ENCODE measurements around the gene ZFP30. TPM values are rescaled to one million over a fixed set of nuclear protein-coding genes. Genes with fewer than 3 reads are reported as not detected.

Gene ZFP30
- polyA plus RNA-seq, 1 of the 3 experiments (the other 2 are of a cell fraction) = 2.3 TPM

DNA sequence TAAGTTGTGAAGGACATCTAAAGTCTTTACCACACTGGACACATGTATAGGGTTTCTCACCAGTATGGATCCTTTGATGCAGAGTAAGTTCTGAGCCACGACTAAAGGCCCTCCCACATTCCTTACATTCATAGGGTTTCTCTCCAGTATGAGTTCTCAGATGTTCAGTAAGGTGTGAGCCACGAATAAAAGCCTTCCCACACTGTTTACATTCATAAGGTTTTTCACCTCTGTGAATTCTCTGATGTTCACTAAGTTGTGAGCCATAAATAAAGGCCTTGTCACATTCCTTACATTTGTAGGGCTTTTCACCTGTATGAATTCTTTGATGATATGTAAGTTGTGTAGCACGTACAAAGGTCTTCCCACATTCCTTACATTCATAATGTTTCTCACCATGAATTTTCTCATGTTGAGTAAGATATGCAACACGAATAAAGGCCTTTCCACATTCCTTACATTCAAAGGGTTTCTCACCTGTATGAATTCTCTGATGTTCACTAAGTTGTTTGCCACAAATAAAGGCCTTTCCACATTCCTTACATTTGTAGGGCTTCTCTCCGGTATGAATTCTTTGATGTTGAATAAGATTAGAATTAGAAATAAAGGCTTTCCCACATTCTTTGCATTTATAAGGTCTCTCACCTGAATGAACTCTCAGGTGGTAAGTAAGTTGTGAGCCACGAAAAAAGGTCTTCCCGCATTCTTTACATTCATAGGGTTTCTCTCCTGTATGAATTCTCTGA, 90.5 kb downstream of the ZFP30 start:
- WGBS (ENCODE audit: low lambda C conversion rate) = 61% methylated on average over 7 of the region's 7 CpGs
- Histone ChIP-seq H2AFZ (ENCODE audit: low read depth) (no peak overlapping the region), H3K4me2 (no peak overlapping the region), H3K4me3 (ENCODE audit: low read depth in 2 of 2, low read length in 1 of 2) (no peak overlapping the region; a peak in 1 of 4 replicates), H3K9me3 (peaks cover 62% of the 10 kb centered on the region), H4K20me1 (ENCODE audit: insufficient read depth) (no peaks in the 10 kb centered on the region), H3K27ac (ENCODE audit: low read depth in 2 of 2, low read length in 1 of 2) (no peak overlapping the region), H3K79me2 (ENCODE audit: insufficient read depth) (no peaks in the 10 kb centered on the region), H3K36me3 (replicated peaks in 1 of 2; ENCODE audit: control insufficient read depth in 1 of 2, insufficient read depth in 2 of 2, low read length in 1 of 2) (peaks cover 25 to 34% of the 10 kb centered on the region in 2 experiments), H3K9me2 (no peaks in the 10 kb centered on the region), H3K4me1 (ENCODE audit: control insufficient read depth in 1 of 2, insufficient read depth in 2 of 2, low read depth in 1 of 2, low read length in 1 of 2) (no peaks in the 10 kb centered on the region), H3K9ac (no peak overlapping the region), H3K27me3 (ENCODE audit: insufficient read depth) (no peaks in the 10 kb centered on the region), H3F3A (replicated peaks; ENCODE audit: insufficient read depth) (peaks cover 2% of the 10 kb centered on the region)
- TF ChIP-seq SIN3A (IDR thresholded peaks at IDR 0.05; ENCODE audit: borderline replicate concordance, low read depth, low read length) = no peak
- TF ChIP-seq PBX3 (IDR thresholded peaks at IDR 0.05) = no peak
- no peak for TF ChIP-seq FOSL2 (IDR thresholded peaks at IDR 0.05; ENCODE audit: borderline replicate concordance, low read depth)
- no peak for TF ChIP-seq POLR2AphosphoS5 (IDR thresholded peaks at IDR 0.05; ENCODE audit: low read depth, low read length)
- no peak for TF ChIP-seq USF2 (IDR thresholded peaks at IDR 0.05; ENCODE audit: borderline replicate concordance, low read depth, low read length)
- no peak for TF ChIP-seq TEAD4 (IDR thresholded peaks at IDR 0.05; ENCODE audit: borderline replicate concordance, insufficient read depth)
- no peak for TF ChIP-seq USF1 (IDR thresholded peaks at IDR 0.05; ENCODE audit: borderline replicate concordance, low read depth)
- CTCF ChIA-PET = no interaction called here
- DNase-seq = no peak
- POLR2A ChIA-PET = no interaction called here

Small RNA genes lying within 50 kb of the gene (small RNA-seq; reads per million reads assigned to genes)
- 0 to 4.7 (median 0) reads per million in 7 experiments for gene SELENOKP1

Other genes with a start within 250 kb of the ZFP30 start
- gene ZNF569, start 188.0 kb downstream of the ZFP30 start, polyA plus RNA-seq (2012; rRNA removed) = 2.0 and 2.5 TPM in 2 replicates
- gene ZNF570, start 186.1 kb downstream of the ZFP30 start, polyA plus RNA-seq (2012; rRNA removed) = 1.5 and 2.3 TPM in 2 replicates
- gene ZNF793, start 148.5 kb downstream of the ZFP30 start, polyA plus RNA-seq (2012; rRNA removed) = 2.3 and 4.1 TPM in 2 replicates
- 1.1 and 3.0 TPM in 2 replicates for gene ZNF571, start 60.7 kb downstream of the ZFP30 start, polyA plus RNA-seq (2012; rRNA removed)
- gene ZNF540, start 60.6 kb downstream of the ZFP30 start, polyA plus RNA-seq (2012; rRNA removed) = 0.08 TPM in 2 replicates
- gene ZNF607, start 64.3 kb upstream of the ZFP30 start, polyA plus RNA-seq (2012; rRNA removed) = 2.0 and 2.6 TPM in 2 replicates
- gene ZNF573, start 124.1 kb upstream of the ZFP30 start, polyA plus RNA-seq (2012; rRNA removed) = 1.3 and 2.1 TPM in 2 replicates

Measured in SK-N-SH (cell line).